Loucy (cell line): ENCODE results near the gene STPG2.

ENCODE experiments used
- H2AFZ ChIP-seq: fragments of 200-600 bp; sonication (generic); 2 replicates; pipeline ENCODE4 v1.6.0; 2016; ENCODE audit warnings: antibody characterized with exemption, mild to moderate bottlenecking, low read length, moderate library complexity
- H3F3A ChIP-seq: fragments of 200-600 bp; 2 replicates; pipeline ENCODE4 v1.6.0; 2016; ENCODE audit warnings: antibody characterized with exemption, low read depth, mild to moderate bottlenecking
- H3K27me3 ChIP-seq: fragments of 200-600 bp; sonication (generic); 2 replicates; pipeline ENCODE4 v1.6.1; 2014; ENCODE audit warnings: low read length, mild to moderate bottlenecking; ENCODE audit not compliant: insufficient read depth, poor library complexity, severe bottlenecking
- H3K36me3 ChIP-seq: fragments of 200-600 bp; sonication (generic); 2 replicates; pipeline ENCODE4 v1.6.1; 2016; ENCODE audit warnings: low read length; ENCODE audit not compliant: insufficient read depth
- H3K4me1 ChIP-seq: fragments of 200-600 bp; sonication (generic); 2 replicates; pipeline ENCODE4 v1.5.1; 2014; ENCODE audit warnings: low read length, mild to moderate bottlenecking; ENCODE audit not compliant: insufficient read depth, poor library complexity, severe bottlenecking
- H3K4me2 ChIP-seq: fragments of 200-600 bp; sonication (generic); 2 replicates; pipeline ENCODE4 v1.6.0; 2014; ENCODE audit warnings: antibody characterized with exemption, low read length, low read depth, mild to moderate bottlenecking; ENCODE audit not compliant: poor library complexity, severe bottlenecking
- H3K4me3 ChIP-seq: fragments of 200-600 bp; sonication (generic); 2 replicates; pipeline ENCODE4 v1.5.1; 2014; ENCODE audit warnings: low read length, mild to moderate bottlenecking, mixed read lengths; ENCODE audit not compliant: poor library complexity, severe bottlenecking
- H3K79me2 ChIP-seq: fragments of 200-600 bp; sonication (generic); 2 replicates; pipeline ENCODE4 v1.6.1; 2014; ENCODE audit warnings: low read length; ENCODE audit not compliant: insufficient read depth
- H3K9ac ChIP-seq: fragments of 200-600 bp; sonication (generic); 2 replicates; pipeline ENCODE4 v1.6.0; 2014; ENCODE audit warnings: mild to moderate bottlenecking, low read depth, low read length, moderate library complexity; ENCODE audit not compliant: poor library complexity, severe bottlenecking
- H3K9me2 ChIP-seq: fragments of 200-600 bp; sonication (generic); replicated peaks from 2 replicates; pipeline ENCODE4 v1.6.1; 2016; ENCODE audit warnings: low read depth, low read length, mixed read lengths
- H3K9me3 ChIP-seq: fragments of 200-600 bp; sonication (generic); 2 replicates; pipeline ENCODE4 v1.6.1; 2014; ENCODE audit warnings: mild to moderate bottlenecking, antibody characterized with exemption, low read length, low read depth; ENCODE audit not compliant: insufficient read depth
- H4K20me1 ChIP-seq: fragments of 200-600 bp; sonication (generic); 2 replicates; pipeline ENCODE4 v1.6.0; 2014; ENCODE audit warnings: antibody characterized with exemption, low read length, mild to moderate bottlenecking; ENCODE audit not compliant: insufficient read depth, poor library complexity, severe bottlenecking
- CTCF ChIP-seq: fragments of 200-600 bp; sonication (generic); conservative IDR thresholded peaks from 2 replicates; pipeline ENCODE4 v1.5.1; 2014; ENCODE audit warnings: mild to moderate bottlenecking, antibody characterized with exemption, low read length
- EZH2phosphoT487 ChIP-seq: fragments of 200-600 bp; IDR thresholded peaks from 2 replicates; pipeline ENCODE4 v1.6.1; 2018; ENCODE audit warnings: antibody characterized with exemption, mild to moderate bottlenecking, moderate library complexity, borderline replicate concordance

STPG2 gene

GRCh38 chr4:97812768-97813167 lies 330.5 kb downstream of the STPG2 start:
- H2AFZ ChIP-seq: no peak overlapping the region
- no peaks in the 10 kb centered on the region for H3K36me3 ChIP-seq
- no peaks in the 10 kb centered on the region for H3K9me3 ChIP-seq
- H3K27me3 ChIP-seq: no peaks in the 10 kb centered on the region
- no peaks in the 10 kb centered on the region for H3K4me1 ChIP-seq
- H3F3A ChIP-seq: no peaks in the 10 kb centered on the region
- H3K79me2 ChIP-seq: no peaks in the 10 kb centered on the region
- H3K4me3 ChIP-seq: no peak overlapping the region
- no peaks in the 10 kb centered on the region for H4K20me1 ChIP-seq
- H3K9ac ChIP-seq: no peak overlapping the region
- no peak overlapping the region for H3K4me2 ChIP-seq
- no peak for TF ChIP-seq CTCF
- no peak for TF ChIP-seq EZH2phosphoT487
- no peaks in the 10 kb centered on the region for H3K9me2 ChIP-seq

- H3K4me1 ChIP-seq: no peaks in the 10 kb centered on the region
- no peaks in the 10 kb centered on the region for H3K36me3 ChIP-seq
- no peak overlapping the region for H3K9ac ChIP-seq
- no peaks in the 10 kb centered on the region for H3F3A ChIP-seq
- no peak overlapping the region for H3K4me2 ChIP-seq
- H2AFZ ChIP-seq: no peak overlapping the region
- no peak for TF ChIP-seq CTCF
- H3K9me2 ChIP-seq: no peaks in the 10 kb centered on the region
- H4K20me1 ChIP-seq: no peaks in the 10 kb centered on the region
- H3K27me3 ChIP-seq: no peaks in the 10 kb centered on the region
- no peak overlapping the region for H3K4me3 ChIP-seq
- H3K79me2 ChIP-seq: no peaks in the 10 kb centered on the region
- H3K9me3 ChIP-seq: no peaks in the 10 kb centered on the region
Measured at GRCh38 chr4:97786306-97786920, 356.9 kb downstream of the STPG2 start.

- H3K4me1 ChIP-seq: no peaks in the 10 kb centered on the region
- no peaks in the 10 kb centered on the region for H4K20me1 ChIP-seq
- H3F3A ChIP-seq: no peaks in the 10 kb centered on the region
- no peak overlapping the region for H3K9ac ChIP-seq
- H3K9me2 ChIP-seq: no peaks in the 10 kb centered on the region
- H3K9me3 ChIP-seq: no peaks in the 10 kb centered on the region
- H3K4me2 ChIP-seq: no peak overlapping the region
- no peaks in the 10 kb centered on the region for H3K27me3 ChIP-seq
- no peak for TF ChIP-seq CTCF
- TF ChIP-seq EZH2phosphoT487: no peak
- no peaks in the 10 kb centered on the region for H3K79me2 ChIP-seq
- H3K4me3 ChIP-seq: no peak overlapping the region
- no peak overlapping the region for H2AFZ ChIP-seq
- H3K36me3 ChIP-seq: no peaks in the 10 kb centered on the region
Measured at GRCh38 chr4:97778174-97778573, 365.1 kb downstream of the STPG2 start.
